Stimulated activated CD4-positive, alpha-beta T cell treated with anti-CD3 and anti-CD28 coated beads, Interleukin-12 subunit alpha, Interleukin-12 subunit beta, amount 100 ng/mL, for 4 hours (primary cell): ENCODE measurements around the gene DNASE2B.

Source experiments
- DNase-seq: peaks from one replicate; pipeline ENCODE4 v3.0.0-alpha.2; 2020

The DNASE2B gene

DNA sequence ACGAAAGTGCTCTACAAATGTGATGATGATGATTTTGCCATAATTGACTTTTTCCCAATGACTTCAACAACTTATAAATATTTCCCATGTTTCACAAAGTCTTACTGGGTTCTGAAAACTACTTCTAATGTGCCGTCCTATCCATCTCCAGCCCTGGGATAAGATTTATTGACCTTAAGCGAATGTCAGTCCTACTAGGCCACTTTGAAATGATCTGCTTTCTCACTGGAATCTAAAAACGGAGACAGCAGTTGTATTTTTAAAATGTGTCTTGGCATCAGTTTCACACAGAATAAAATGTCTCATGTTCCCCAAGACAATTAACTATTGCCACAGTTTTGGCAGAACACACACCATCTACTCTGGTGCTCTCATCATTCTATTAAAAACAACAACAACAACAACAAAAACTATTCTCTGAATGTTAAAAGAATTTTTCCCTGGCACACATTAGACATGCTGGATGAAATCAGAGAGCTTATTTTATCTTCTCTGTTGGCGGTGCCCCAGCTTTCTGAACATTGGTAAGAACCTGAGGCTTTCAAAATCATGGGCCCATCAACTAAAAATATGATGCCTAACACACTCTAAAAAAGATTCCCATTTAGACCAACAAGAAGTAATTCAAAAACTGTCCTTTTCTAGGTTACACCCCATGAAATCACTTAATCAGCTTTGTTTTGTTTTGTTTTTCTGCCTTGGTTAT lies 23.1 kb upstream of the DNASE2B start:
- DNase-seq = no peak

DNA sequence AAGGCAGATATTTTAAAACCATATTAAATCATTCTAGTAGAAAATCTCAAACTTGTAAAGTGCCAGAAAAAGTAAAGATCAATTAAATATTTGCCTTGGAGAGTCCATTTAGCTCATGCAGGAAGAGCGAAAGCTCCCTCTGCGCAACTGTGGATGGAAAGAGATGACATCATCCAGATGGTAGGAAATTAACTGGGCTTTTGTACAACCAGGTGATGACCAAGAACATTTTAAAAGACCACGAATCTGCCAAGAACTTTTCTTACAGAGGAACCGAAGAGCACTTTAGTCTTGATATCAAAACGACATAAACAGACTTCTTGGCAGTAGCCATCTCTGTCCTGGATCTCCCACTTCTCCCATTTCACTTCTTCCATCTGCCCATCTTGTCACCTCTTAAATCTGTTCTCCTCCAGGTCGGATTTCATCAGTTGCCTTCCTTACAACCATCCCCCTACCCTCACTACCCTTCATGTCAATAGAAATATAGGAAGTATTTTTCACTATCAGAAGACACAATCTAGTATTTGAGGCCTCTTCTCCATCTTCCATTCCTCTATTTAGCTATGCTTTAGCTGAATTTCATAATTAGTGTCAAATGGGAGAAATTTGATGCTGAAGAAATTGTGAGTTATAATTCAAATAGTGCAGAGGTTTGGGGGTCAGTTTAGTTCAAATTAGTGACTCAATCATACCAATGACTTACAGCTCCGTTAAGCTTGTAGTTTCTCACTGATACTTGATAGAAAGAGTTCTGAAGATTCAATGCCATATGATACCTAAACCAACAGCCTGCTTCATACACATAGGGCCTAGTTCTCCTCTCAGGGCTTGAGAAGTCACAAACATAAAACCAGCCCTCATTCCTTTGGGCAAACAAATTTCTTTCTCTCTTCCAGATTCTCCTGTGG lies 22.0 kb upstream of the DNASE2B start:
- no peak for DNase-seq

DNA sequence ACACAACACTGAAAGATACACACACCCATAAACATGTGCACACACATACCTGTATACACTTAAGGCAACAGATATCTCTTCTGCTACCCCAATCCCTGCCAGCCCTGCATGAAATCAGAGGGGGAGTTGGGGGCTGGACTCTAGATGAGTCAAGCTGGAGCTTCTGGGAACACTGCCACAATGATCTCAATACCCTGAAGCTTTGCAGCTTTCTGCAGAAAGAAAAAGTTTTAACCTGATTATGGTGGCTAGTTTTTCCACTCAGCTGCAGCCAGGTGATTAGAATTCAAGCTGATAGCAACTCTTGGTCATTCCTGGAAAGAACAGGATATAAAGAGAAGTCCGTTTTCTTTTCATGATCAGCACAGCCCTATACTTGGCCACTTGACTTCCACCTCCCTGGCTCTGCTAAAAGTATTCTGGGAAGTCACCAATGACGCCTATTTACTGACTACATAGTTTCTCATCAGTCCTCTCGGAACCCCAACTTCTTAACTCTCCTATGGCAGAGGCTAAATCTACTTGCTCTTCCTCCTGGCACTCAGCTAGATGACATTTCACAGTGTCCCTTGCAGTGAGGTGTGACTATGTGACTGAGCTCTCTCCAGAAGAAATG lies 20.7 kb upstream of the DNASE2B start:
- no peak for DNase-seq

DNA sequence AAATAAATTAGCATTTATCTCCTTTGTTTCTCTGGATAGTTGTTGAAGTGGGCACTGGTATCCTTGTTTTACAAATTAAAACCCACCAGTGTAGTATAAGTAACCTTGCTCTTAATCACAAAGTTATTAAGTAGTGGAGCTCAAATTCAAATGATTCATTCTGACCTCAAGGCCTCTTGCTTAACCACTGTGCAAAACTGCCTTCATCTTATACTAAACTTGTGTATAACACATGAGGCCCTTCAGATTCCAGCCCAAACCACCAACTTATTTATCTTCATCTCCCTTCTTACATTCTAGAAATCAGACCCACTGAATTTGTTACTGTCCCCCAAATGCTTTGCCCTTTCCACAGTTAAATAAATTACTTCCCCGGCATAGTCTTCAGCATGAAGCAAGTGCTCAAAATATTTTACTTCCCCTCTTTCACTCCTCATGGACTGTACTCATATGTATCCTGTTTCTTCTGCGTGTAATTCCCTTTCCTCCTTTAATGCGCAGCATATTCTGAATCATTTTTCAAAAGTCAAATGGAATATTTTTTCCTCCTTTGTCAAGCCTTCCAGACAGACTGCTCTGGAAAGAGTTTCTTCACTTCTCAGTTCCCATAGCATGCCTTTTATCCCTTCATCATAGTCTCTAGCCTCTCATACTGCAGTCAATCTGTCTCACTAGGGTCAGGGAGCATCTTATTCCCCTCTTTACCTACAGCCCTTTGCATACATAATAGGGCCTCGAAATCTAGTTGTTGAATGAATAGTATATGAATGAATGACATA lies 19.0 kb upstream of the DNASE2B start:
- DNase-seq = no peak

DNA sequence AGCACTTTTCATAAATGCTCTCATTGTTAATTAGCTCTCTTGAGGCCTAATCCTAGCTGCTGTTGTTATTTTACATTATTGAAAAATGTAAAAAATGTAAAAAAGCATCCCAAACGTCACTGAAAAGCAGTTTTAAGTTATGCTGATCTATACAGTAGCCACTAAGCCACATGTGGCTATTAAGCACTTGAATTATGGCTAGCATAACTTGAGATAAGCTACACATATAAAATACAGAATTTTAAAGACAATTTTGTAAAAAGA lies 18.4 kb upstream of the DNASE2B start:
- no peak for DNase-seq

DNA sequence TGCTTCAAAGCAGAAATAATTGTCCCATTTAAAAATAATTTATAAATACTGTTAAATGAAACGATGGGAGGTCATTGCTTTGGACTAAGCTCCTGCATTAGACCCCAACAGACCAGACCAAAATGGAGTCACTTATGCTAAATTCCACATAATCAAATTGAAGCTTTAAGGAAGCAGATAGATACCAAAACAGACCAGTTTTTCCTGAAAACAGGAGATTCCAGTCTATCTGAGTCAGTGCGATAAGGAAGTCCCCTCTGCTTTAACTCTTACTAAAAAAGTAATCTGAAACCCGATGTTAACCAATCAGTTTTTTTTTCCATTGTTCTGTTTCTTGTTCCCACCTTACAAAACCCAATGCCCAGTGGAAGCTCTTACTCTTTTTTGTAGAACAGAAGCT lies 16.2 kb upstream of the DNASE2B start:
- DNase-seq = no peak

DNA sequence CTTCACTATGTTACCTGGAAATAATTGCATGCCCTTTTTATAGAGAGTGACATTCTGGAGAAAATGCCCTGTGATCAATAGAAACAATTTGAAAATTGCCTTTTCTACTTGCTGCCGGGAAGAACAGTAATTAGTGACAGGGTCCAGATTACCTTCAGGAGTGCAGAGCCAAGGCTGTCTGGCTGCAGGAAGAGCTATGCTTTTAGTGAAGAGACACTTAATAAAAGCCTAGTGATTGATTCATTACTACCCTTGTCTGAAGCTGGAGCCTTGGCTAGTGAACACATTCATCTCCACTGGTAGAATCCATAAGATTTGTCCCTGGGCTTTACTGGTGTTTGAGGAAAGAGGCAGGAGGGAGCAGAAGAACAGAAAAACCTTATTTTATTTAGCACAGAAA lies 12.9 kb upstream of the DNASE2B start:
- no peak for DNase-seq

DNA sequence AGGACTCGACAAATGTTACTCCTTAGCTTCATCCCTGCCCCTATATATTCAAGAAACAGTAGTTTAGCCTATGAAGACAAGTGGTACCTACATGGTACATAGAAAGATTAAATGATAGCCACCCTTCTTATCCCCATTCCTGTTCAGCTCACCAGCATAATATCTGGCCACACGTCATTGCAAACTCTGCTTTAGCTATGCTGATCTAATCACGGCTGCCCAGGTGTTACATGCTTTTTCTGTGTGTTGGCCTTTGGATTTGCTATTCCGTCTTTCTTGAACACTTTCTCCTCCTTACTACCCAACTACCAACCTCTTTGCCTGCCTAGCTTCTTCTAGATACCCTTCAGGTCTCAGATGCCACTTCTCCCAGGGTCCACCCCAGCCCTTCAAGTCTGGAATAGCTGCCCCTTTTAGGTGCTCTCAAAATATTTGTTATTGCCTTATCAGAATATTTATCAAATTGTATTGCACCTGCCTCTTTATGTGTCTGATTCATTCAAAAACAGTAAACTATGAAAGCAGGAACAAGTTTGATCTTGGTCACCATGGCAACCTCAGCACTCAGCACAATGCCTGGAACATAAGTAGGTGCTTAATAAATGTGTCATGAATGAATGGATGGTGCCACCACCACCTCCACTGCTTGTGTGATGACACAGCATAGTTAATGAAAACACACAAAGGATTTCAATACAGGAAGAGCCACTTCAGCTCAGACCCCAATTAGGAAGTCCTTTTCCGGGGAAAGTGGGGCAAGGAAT lies 11.4 kb upstream of the DNASE2B start:
- DNase-seq = no peak

DNA sequence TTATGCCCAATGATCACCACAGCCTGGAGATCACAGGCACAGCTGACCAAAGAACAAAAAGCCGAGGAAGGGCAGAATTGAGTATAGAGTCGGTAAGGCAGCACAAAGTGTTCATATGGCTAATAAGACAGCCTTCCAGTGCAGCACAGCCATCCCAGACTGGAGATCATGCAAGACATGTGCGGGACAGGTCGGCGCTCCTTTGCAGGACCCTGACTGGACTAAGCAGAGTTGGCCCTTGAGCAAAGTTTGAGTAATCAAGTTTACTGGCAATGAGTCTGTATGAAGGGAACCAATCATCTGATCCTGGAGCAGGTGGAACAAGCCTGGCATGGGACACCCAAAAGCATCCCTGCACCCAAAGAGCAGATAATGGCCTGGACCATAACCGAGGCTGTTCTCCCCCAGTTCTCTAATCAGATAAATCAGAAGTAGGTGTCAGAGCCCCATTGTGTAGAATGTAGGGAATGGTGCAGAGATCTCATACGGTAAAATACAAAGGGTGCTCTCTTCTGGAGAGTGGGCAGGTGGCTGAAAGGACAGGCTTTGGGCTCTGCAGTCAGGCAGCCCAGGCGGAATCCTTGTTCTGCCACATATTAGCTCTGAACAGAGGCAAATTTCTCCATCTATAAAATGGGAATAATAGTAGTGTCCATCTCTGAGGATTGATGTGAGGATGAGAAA lies 10.7 kb upstream of the DNASE2B start:
- no peak for DNase-seq

DNA sequence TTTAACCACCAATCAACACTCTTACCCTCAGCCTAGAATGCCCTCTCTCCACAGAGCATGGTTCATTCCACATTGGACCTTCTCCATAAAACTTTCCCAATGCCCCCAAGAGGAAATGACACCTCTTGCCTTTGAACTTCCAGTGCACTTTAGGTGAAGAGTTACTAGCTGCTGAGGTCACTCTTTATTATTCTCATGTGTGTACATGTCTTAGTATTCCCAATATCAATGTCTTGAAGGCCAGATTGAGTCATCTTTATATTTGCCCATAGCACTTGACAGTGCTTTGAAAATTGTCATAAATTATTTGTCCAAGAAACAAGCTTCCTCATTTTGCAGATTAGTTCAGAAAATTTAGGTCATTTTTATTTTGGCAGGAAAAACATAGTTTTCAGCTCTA lies 8.1 kb upstream of the DNASE2B start:
- DNase-seq = no peak

DNA sequence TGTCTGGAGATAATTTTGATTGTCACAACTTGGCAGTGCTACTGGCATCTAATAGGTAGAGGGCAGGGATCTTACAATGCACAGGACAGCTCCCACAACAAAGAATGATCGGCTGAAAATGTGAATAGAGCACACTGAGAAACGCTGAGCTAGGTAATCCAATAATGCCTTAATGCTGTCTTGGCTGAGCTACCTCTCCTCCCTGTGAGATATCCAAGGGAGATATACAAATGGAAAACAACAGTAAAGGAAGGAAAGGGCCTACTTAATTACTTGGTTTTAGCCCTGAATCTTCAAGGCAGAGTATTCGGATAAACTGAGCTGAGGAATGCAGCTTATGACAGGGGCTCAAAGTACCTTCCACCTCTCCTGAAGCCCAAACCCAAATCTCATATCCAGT lies 2.9 kb downstream of the DNASE2B start:
- DNase-seq = no peak

DNA sequence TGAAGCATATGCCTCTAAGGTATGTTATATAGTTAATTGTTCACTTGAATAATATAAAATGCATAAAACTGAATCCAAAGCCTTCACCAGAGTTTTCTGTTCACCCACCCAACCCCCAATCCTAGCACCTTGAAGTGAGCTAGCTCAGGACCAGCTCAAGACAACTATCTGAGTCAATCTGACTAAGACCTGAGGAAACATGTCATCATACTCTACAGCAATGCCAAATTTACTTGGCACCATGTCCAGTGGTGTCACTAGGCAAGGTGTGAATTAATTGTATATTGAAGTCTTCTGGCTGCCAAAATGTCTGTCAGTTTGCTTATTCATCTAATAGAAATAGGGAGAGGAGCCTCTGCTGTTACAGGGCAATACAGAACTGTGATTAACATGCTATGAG lies 3.8 kb downstream of the DNASE2B start:
- DNase-seq = no peak

DNA sequence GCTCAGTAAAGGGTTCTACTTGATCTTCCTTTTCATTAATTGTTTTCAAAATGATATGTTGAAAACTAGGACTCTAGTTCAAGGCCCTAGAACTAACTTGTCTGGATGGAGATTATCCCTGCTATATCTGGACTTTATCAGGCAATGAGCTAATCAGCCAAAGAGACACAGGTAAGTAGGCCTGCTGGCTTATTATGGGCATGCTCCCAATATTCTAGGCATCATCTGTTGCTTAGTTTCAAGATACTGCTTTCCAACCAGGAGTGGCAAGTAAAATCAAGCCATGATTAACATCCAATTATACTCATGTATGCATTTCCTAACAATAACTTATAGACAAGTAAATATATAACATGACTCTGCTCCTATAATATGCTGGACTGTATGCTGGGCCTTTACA lies 4.2 kb downstream of the DNASE2B start:
- no peak for DNase-seq

DNA sequence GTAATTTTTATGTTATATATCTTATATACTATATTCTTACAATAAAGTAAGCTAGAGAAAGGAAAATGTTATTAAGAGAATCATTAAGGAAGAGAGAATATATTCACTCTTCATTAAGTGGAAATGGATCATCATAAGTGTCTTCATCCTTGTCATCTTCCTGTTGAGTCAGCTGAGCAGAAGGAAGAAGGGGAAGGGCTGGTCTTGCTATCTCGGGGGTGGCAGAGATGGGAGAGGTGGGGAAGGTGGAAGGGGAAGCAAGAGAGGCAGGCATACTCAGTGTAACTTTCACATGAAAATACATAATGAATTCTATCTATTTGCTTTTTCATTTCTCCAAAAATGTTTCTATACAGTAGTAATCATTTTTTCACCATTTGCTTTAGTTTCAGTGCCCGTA lies 5.1 kb downstream of the DNASE2B start:
- no peak for DNase-seq

DNA sequence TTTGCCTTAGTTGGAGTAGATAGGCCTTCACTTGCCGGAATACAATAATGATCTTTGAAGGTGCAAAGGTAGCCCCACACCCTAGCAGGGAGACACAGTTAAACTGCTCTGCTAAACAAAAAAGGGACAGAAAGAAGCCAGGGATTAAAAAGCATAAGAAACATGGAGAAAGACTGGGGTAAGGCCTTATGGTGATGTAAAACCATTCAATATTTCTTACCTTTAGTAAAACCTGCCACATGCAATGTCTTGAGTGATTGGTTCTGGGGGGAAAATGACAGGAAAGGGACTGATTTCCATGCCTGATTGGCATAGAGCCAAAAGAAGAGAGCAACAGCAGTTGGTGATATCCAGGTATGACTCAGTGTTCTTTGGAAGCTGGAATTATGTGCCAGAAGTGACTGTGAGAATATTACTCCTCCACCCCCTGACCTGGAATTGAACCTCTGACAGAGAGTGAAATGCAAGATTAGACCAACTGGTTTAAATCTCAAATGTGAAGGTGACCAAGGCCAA lies 8.1 kb downstream of the DNASE2B start:
- no peak for DNase-seq

DNA sequence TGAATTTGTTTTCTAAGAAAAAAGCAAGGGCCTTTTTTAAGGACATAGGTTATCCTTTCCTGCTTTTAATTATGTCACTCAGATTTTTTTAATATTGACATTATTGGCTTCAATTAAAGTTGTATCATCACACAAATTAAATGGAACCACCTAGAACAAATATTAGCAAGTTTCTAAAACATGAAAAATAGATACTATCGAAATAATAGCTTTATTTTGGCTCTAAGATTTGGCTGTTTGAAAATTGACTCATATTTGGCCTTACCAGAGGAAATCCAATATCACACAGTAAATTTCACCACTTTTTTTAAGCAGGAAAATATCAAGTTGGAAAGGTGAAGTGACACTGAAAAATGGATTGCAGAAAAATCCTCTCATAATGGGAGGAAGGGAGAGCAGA lies 9.2 kb downstream of the DNASE2B start:
- DNase-seq = no peak

DNA sequence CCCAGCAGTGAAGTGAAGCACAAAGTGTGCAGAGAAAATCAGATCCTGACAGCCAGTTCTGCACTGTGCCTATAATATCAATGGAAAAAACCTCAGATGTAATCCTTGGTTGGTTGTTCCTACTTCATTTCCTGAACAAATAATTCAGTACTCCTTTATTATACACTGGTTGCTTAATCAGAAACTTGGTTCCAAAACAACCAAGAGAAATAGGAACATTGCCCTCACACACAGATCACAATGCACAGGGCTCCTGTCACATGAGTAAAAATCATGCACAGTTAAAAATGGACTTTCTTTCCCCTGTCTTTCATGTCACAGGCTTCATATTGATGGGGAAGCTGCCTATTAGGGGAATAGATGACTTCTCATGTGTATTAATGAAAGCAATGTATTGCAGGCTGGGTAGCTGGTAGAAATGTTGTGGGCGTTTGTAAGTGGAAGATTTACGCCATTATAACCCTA lies 9.7 kb downstream of the DNASE2B start:
- no peak for DNase-seq

DNA sequence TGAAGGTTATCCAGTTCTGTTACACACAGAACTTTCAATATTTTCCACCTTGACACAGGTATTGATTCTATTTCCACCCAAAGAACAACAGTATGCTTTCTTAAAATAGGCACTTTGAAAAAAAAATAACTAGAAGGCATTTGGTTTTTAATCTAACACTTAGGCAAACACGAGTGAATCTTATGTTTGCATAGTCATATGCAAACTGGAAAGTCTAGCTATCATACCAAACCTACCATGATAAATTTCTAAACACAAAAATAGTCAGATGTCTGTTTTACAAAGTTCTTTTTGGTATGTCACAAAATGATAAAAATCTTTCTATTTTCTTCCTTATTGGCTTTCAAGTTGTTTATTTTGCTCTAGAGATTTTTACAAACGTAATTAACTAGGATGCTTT lies 11.6 kb downstream of the DNASE2B start:
- no peak for DNase-seq

DNA sequence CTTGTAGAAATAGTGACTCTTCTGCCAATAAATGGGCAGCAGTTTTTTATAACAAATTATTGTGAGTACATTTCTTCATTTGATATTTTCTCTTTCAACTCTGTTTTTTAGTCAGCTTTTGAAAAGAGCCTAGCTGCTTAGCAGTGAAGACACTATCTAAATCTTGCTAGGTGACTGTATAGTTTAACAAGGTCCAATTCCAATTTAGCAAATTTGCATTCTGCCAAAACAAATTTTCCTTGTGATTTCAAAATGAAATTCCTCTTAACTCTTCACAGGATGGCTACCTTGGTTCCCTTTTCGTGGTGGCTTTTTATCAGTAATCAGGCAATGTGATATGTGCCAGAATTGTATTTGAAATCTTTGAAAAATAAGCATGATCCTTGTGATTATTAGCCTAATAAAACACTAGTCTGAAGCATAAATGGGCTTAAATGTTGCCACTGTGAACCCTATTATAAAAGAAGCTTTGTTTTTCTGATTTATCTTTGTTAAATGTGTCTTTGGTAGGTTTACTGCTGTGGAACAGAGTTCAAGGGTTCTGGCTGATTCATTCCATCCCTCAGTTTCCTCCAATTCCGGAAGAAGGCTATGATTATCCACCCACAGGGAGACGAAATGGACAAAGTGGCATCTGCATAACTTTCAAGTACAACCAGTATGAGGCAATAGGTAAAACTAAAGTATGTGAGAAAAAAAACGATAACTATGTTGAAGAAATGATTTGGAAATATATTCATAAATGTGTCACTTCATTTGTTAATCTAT lies 12.2 kb downstream of the DNASE2B start:
- no peak for DNase-seq

DNA sequence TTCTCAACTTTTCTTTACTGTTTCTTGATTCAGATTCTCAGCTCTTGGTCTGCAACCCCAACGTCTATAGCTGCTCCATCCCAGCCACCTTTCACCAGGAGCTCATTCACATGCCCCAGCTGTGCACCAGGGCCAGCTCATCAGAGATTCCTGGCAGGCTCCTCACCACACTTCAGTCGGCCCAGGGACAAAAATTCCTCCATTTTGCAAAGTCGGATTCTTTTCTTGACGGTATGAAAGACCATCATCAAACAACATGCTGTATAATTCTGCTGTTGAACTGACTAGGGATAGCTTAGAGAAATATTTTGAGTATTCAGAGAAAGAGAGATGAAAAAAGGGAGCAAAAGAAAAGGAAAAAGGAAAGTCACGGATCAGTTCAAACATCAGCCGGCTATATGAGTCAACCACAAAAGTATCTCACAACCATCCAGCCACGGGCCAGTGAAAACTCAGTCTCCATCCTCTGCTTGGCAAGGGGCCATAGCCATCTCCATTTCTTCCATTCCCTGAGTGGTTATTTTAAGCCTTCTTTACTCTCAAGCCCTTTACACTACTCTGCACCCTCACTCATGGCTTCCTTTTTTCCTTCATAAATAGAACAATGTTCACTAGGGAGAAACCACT lies 14.1 kb downstream of the DNASE2B start:
- DNase-seq = no peak
